Lung (tissue), 12 donors: ENCODE measurements around the gene LIMA1. TPM values are rescaled to one million over a fixed set of nuclear protein-coding genes. Genes with fewer than 3 reads are reported as not detected.
"Not testable (repeated sequence)": the region's sequence is repeated elsewhere in the genome, so short reads cannot be mapped to it uniquely, and the experiment has no call there.

Experiments
- ATAC-seq: fragments of 200-7000 bp; cut with Tn5 transposase; one replicate; pipeline ENCODE4 v1.9.1; 2020; ENCODE audit warnings: moderate number of reproducible peaks; ENCODE audit not compliant: insufficient read depth, low FRiP score
- DNase-seq, 3 donors: peaks; one replicate each; pipeline ENCODE4 v3.0.0-alpha.2; 2013 to 2017
- H3K27ac ChIP-seq, 2 donors: one replicate each; pipeline ENCODE4 v1.5.1; 2013; ENCODE audit warnings: mild to moderate bottlenecking in 2 of 2, moderate library complexity in 2 of 2, control low read depth in 1 of 2, inconsistent platforms in 1 of 2, low read depth in 1 of 2, low read length in 1 of 2
- H3K27me3 ChIP-seq, 3 donors: one replicate each; pipeline ENCODE4 v1.5.1; 2013; ENCODE audit warnings: low read length in 2 of 3; ENCODE audit not compliant: control insufficient read depth in 3 of 3, insufficient read depth in 3 of 3
- H3K36me3 ChIP-seq, 4 donors: one replicate each; pipeline ENCODE4 v1.5.1; 2013; ENCODE audit warnings: low read length in 4 of 4, mild to moderate bottlenecking in 1 of 4, moderate library complexity in 1 of 4; ENCODE audit not compliant: control insufficient read depth in 4 of 4, insufficient read depth in 4 of 4
- H3K4me1 ChIP-seq, 5 donors: one replicate each; pipeline ENCODE4 v1.5.1; 2013; ENCODE audit warnings: low read length in 5 of 5, mild to moderate bottlenecking in 2 of 5, moderate library complexity in 1 of 5; ENCODE audit not compliant: control insufficient read depth in 5 of 5, insufficient read depth in 5 of 5
- H3K4me3 ChIP-seq: one replicate; pipeline ENCODE4 v1.5.1; 2013; ENCODE audit warnings: mild to moderate bottlenecking, control low read depth, moderate library complexity
- H3K9ac ChIP-seq, 2 donors: one replicate each; pipeline ENCODE4 v1.5.1; 2013; ENCODE audit warnings: low read length in 2 of 2, control low read depth in 1 of 2; ENCODE audit not compliant: insufficient read depth in 1 of 2
- H3K9me3 ChIP-seq, 4 donors: one replicate each; pipeline ENCODE4 v1.5.1; 2013; ENCODE audit warnings: low read length in 3 of 4, mild to moderate bottlenecking in 1 of 4, moderate library complexity in 1 of 4; ENCODE audit not compliant: control insufficient read depth in 4 of 4, insufficient read depth in 3 of 4
- WGBS, 2 donors: extraction: QIAGEN DNeasy Blood & Tissue Kit; methylation state at CpG; one replicate each; pipeline ENCODE4 v1.1.7; 2013; 5-methylcytosine and 5-hydroxymethylcytosine counted together
- polyA plus RNA-seq, 2 donors: library from polyadenylated mRNA; stranded (reverse); fragments of 200-250 nt; gene quantifications; one replicate each; pipeline ENCODE4 v1.2.1, GENCODE V29; 2013
- total RNA-seq, 2 donors: library from RNA; depleted of rRNA in 1 of 2; stranded (reverse); fragments of >200 nt in 1 of 2; gene quantifications; one replicate each; pipeline ENCODE4 v1.2.1, GENCODE V29; 2014 to 2021
- TF ChIP-seq, protein P1 (sequence below): IDR thresholded peaks from 2 replicates; pipeline ENCODE4 v1.5.1; 2012; ENCODE audit warnings: mild to moderate bottlenecking; ENCODE audit errors: control extremely low read depth, extremely low read depth
- donor health status: control.
- donor health status: control.
- donor health status: Bipolar disorder and iron deficiency.
- donor health status: healthy.
- donor health status: DM: yes; HTN: yes; CAD: no.

The LIMA1 gene
- total and polyA plus RNA-seq, 4 donors, result 25.0 to 69.7 (median 45.7) TPM

DNA sequence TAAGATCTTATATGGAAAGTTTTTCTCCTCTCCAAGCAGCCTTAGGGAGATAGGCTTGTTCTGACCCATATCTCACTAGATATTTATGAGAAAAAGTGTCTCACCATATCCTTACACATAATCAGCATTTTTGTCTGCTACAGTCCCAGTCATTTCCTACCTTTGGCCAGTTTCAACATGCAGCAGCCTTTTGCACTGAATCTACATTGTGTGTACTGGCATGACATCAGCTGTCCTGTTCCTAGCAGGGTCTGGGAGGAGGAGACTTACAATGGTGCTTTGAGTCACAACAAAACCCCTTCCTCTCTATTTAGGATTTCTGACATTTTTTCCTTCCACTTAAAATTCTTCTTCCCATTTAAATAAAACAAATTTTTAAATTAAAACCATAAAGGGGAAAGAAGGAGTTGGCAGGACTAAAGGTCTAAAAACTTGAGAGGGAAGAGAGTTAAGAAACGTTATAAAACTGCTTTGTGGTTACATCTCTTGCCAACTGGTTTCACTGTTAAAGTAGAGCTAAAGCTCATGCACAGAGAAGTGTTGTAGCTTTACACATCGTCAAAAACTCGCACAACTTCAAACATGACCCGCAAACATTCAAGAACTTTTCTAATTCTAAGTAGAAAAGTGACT lies 62.8 kb downstream of the LIMA1 start:
- ATAC-seq (no peak), DNase-seq (peak; percentile 40 to 87 (median 87))
- Histone ChIP-seq H3K27ac (peak overlapping the region; percentile 12 to 70), H3K9me3 (no peaks in the 10 kb centered on the region), H3K27me3 (no peaks in the 10 kb centered on the region), H3K4me3 (no peak overlapping the region), H3K4me1 (peaks cover 0 to 28% (median 5%) of the 10 kb centered on the region in 5 donors), H3K36me3 (peaks cover 0 to 8% (median under 1%) of the 10 kb centered on the region in 4 donors), H3K9ac (peak overlapping the region in 1 of 2 donors; percentile 83)
- TF ChIP-seq, protein P1, sequence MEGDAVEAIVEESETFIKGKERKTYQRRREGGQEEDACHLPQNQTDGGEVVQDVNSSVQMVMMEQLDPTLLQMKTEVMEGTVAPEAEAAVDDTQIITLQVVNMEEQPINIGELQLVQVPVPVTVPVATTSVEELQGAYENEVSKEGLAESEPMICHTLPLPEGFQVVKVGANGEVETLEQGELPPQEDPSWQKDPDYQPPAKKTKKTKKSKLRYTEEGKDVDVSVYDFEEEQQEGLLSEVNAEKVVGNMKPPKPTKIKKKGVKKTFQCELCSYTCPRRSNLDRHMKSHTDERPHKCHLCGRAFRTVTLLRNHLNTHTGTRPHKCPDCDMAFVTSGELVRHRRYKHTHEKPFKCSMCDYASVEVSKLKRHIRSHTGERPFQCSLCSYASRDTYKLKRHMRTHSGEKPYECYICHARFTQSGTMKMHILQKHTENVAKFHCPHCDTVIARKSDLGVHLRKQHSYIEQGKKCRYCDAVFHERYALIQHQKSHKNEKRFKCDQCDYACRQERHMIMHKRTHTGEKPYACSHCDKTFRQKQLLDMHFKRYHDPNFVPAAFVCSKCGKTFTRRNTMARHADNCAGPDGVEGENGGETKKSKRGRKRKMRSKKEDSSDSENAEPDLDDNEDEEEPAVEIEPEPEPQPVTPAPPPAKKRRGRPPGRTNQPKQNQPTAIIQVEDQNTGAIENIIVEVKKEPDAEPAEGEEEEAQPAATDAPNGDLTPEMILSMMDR, result no peak
- WGBS, 2 donors, result 13 to 23% methylated on average over 4 of the region's 4 CpGs

DNA sequence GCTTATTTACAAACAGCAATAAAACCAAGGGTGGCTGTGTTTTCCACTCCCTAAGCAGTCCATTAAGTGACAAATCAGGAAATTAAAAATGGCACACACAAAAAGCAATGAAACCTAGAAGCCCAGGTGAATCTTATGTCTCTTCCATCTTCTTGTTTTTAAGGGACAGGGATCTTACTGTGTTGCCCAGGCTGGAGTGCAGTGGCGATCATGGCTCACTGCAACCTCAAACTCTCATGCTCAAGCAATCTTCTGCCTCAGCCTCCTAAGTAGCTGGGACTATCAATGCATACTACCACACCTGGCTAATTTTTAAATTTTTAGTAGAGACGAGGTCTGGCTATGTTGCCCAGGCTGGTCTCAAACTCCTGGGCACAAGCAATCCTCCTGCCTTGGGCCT lies 63.8 kb downstream of the LIMA1 start:
- peaks cover 0 to 8% (median under 1%) of the 10 kb centered on the region in 4 donors for H3K36me3 ChIP-seq
- WGBS, 2 donors, result 92 to 95% methylated on average over 2 of the region's 2 CpGs
- no peak overlapping the region for H3K4me3 ChIP-seq
- DNase-seq (no peak), ATAC-seq (no peak)
- H3K9ac ChIP-seq, result peak overlapping the region in 1 of 2 donors; percentile 83
- H3K4me1 ChIP-seq, result peaks cover 0 to 28% (median 5%) of the 10 kb centered on the region in 5 donors
- no peaks in the 10 kb centered on the region for H3K27me3 ChIP-seq
- no peak overlapping the region for H3K27ac ChIP-seq
- H3K9me3 ChIP-seq, result no peaks in the 10 kb centered on the region
- TF ChIP-seq, protein P1, result no peak

DNA sequence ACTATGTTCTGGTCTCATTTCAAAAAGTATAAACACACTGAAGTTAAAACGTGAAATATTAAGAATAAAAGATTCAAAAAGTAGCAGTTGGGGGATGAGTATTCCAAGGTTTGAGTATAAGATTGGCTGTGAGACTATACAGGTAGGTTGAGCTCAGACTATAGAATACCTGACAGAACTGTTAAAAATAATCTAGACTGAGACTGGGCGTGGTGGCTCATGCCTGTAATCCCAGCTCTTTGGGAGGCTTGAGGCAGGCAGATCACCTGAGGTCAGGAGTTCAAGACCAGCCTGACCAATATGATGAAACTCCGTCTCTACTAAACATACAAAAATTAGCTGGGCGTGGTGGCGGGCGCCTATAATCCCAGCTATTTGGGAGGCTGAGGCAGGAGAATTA lies 64.3 kb downstream of the LIMA1 start:
- 97 to 98% methylated on average over 6 of the region's 6 CpGs for WGBS, 2 donors

DNA sequence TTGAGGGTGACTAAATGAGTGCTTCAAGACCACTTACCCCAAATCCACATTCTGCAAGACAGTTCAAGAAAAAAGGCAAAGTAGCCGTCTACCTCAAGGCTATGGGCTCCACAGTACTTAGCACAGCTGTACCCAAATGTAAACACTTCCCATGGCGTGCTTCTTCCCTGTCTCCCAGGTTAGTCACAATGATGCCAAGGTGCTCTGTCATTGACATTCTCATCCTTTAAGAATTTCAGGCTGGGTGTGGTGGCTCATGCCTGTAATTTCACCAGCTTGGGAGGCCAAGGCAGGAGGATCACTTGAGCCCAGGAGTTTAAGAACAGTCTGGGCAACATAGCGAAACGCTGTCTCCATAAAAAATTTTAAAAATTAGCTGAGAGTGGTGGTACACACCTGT lies 64.9 kb downstream of the LIMA1 start:
- TF ChIP-seq, protein P1, result no peak
- 97 to 98% methylated on average over 4 of the region's 4 CpGs for WGBS, 2 donors
- Histone ChIP-seq H3K4me1 (peaks cover 0 to 28% (median 5%) of the 10 kb centered on the region in 5 donors), H3K27ac (no peak overlapping the region), H3K4me3 (no peak overlapping the region), H3K9ac (no peak overlapping the region), H3K36me3 (peaks cover 0 to 10% (median under 1%) of the 10 kb centered on the region in 4 donors), H3K9me3 (no peaks in the 10 kb centered on the region), H3K27me3 (no peaks in the 10 kb centered on the region)
- DNase-seq (no peak), ATAC-seq (no peak)

More for the DNA sequence above, 64.3 kb downstream of the LIMA1 start:
- not testable (repeated sequence) for H3K9ac ChIP-seq, H3K27ac ChIP-seq, H3K27me3 ChIP-seq, H3K9me3 ChIP-seq, ATAC-seq, DNase-seq, H3K4me3 ChIP-seq, H3K36me3 ChIP-seq
- peaks cover 0 to 28% (median 5%) of the 10 kb centered on the region in 5 donors for H3K4me1 ChIP-seq
